Mesothelial cell of epicardium (in vitro differentiated cells): Measurements from ENCODE around the gene PBX4. TPM values are rescaled to one million over a fixed set of nuclear protein-coding genes. Genes with fewer than 3 reads are reported as not detected.
A peak's percentile ranks its signal among the peaks of the same experiment; 100 is the strongest.

ENCODE experiments used
- DNase-seq, 2 experiments: peaks; one replicate each; pipeline ENCODE4 v3.0.0; 2021; ENCODE audit warnings: low spot score in 2 of 2; ENCODE audit not compliant: unreplicated experiment in 2 of 2
- H3K27ac Mint-ChIP-seq: 2 replicates; pipeline ENCODE4 v1.8.0; 2021; ENCODE audit warnings: mixed read lengths
- H3K27me3 Mint-ChIP-seq: 2 replicates; pipeline ENCODE4 v1.8.0; 2021; ENCODE audit warnings: low read depth, mixed read lengths
- H3K36me3 Mint-ChIP-seq: 2 replicates; pipeline ENCODE4 v1.8.0; 2021; ENCODE audit warnings: mixed read lengths
- H3K4me1 Mint-ChIP-seq: 2 replicates; pipeline ENCODE4 v1.8.0; 2021; ENCODE audit warnings: mixed read lengths
- H3K4me3 Mint-ChIP-seq: 2 replicates; pipeline ENCODE4 v1.8.0; 2021; ENCODE audit warnings: mild to moderate bottlenecking, moderate library complexity, mixed read lengths
- H3K9me3 Mint-ChIP-seq: 2 replicates; pipeline ENCODE4 v1.8.0; 2021; ENCODE audit warnings: mixed read lengths
- total RNA-seq: library from RNA; stranded (reverse); gene quantifications from 3 replicates; pipeline ENCODE4 v1.2.1, GENCODE V29; 2021
- TF ChIP-seq, protein P1 (sequence below): fragments of 200-600 bp; sonication (generic); IDR thresholded peaks from one replicate; pipeline ENCODE4 v1.5.0; 2021; ENCODE audit warnings: antibody characterized with exemption; ENCODE audit not compliant: unreplicated experiment

The PBX4 gene
- total RNA-seq, 1 donor from 2014 or later = 12.8 TPM

GRCh38 chr19:19645233-19645870, 26.9 kb upstream of the PBX4 start:
- Mint-ChIP-seq H3K4me3 (no peak overlapping the region), H3K27ac (no peak overlapping the region), H3K9me3 (no peaks in the 10 kb centered on the region), H3K4me1 (peaks cover 14% of the 10 kb centered on the region), H3K36me3 (peaks cover 16% of the 10 kb centered on the region), H3K27me3 (no peaks in the 10 kb centered on the region)
- TF ChIP-seq, protein P1, sequence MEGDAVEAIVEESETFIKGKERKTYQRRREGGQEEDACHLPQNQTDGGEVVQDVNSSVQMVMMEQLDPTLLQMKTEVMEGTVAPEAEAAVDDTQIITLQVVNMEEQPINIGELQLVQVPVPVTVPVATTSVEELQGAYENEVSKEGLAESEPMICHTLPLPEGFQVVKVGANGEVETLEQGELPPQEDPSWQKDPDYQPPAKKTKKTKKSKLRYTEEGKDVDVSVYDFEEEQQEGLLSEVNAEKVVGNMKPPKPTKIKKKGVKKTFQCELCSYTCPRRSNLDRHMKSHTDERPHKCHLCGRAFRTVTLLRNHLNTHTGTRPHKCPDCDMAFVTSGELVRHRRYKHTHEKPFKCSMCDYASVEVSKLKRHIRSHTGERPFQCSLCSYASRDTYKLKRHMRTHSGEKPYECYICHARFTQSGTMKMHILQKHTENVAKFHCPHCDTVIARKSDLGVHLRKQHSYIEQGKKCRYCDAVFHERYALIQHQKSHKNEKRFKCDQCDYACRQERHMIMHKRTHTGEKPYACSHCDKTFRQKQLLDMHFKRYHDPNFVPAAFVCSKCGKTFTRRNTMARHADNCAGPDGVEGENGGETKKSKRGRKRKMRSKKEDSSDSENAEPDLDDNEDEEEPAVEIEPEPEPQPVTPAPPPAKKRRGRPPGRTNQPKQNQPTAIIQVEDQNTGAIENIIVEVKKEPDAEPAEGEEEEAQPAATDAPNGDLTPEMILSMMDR = no peak
- no peak for DNase-seq

DNA sequence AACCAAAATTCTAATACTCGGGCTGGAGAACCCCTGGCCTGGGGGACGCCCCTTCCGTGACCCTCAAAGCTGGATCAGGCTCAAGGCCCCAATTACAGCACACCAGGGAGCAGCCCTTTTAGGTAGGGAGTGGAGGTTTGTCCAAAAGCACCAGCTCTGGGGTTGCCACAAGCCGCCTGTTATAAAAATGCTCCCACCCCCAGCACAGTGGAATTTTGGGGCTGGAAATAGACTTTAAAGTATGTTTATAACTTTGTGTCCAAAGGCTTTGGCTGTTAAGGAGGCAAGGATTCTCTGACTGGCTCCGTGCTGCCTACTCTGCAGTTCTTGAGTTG, 25.5 kb upstream of the PBX4 start:
- Mint-ChIP-seq H3K4me3 (peak overlapping the region; percentile 96), H3K36me3 (peaks cover 8% of the 10 kb centered on the region), H3K27me3 (no peaks in the 10 kb centered on the region), H3K9me3 (no peaks in the 10 kb centered on the region), H3K4me1 (peaks cover 14% of the 10 kb centered on the region), H3K27ac (peak overlapping the region; percentile 88)
- TF ChIP-seq, protein P1 = peak; percentile 30
- DNase-seq = no peak

DNA sequence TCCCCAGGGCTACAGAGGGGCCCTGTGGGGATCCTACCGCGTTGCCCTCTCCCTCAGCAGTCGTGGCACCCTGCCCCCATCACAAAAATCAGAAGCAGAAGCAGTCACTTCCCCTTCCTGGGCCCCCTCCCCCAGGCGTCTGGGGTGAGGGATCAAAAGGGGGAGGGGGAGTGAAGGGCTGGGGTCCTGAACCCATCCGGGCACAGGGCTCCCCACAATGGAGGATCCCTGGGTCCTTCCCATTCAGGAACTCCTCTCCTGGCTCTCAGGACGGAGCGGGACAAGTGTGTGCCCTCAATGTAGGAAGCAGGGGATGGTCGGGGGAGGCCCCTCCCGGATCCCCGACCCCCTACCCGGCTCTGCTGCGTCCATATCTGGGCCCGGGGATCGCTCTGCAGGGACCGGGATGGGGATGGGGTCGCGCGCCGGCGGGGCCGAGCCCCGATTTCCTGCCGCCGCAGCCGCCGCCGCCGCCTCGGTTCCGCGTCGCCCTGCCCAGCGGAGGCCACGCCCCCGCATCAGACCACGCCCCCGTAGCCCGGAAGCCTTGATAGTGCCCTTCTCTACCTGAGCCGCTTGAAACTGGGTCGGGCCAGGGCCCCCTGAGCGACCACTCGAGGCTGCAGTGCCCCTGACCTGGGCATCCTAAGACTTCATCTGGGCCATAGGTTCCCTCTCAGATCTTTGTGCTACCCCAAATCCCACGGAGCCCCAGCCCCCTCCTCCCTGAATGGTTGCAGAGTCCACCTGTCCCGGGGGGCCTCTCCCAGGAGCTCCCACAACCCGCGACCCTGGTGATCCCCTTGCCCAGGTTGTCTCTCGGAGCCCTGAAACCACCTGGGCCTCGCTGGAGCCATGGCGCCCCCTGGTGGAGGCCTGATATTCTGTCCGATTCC, 24.9 kb upstream of the PBX4 start, which contains the start of gene GMIP:
Gene GMIP (minus strand): TSS at position 500 of the 896 bp plus-strand sequence. CDS start 128 bp downstream, at position 372.
- Mint-ChIP-seq H3K4me1 (peaks cover 14% of the 10 kb centered on the region), H3K4me3 (peak within 1 kb of the TSS; percentile 96), H3K36me3 (peaks cover 8% of the 10 kb centered on the region), H3K9me3 (no peaks in the 10 kb centered on the region), H3K27me3 (no peaks in the 10 kb centered on the region), H3K27ac (peak within 1 kb of the TSS; percentile 88)
- TF ChIP-seq, protein P1 = peak; percentile 96
- peak; percentile 65 to 87 for DNase-seq

DNA sequence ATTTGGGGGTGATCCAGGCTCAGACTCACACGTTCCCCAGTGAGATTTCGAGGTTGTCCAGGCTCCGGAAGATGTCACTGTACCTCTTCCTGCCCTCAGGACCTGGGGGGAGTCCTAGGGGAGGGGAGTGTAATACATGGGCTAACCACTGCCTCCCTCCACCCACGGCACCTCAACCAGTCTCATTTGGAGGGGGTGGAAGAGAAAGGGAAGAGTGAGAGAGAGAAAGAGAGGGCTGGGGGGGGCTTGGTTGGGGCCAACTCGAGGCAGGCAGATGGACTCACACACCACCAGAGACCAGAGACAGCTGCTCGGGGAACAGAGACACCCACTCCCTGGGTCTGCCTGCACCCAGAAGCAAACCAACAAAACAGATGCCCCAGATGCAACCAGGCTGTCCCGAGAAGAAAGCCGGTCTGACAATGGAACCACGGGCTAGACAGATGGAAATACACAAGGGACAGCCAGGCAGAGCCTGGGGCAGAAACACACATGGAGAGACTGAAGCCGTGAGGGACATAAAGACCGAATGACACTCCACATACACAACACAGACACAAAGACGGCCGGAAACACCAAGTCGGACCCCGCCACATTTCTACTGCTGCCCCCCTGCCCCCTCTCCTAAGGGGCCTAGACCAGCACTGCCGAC, 24.1 kb upstream of the PBX4 start:
- H3K4me1 Mint-ChIP-seq = peaks cover 14% of the 10 kb centered on the region
- H3K9me3 Mint-ChIP-seq = no peaks in the 10 kb centered on the region
- H3K27me3 Mint-ChIP-seq = no peaks in the 10 kb centered on the region
- no peak for DNase-seq
- H3K36me3 Mint-ChIP-seq = peaks cover 6% of the 10 kb centered on the region
- peak overlapping the region; percentile 73 for H3K27ac Mint-ChIP-seq
- H3K4me3 Mint-ChIP-seq = peak overlapping the region; percentile 96
- TF ChIP-seq, protein P1 = no peak

DNA sequence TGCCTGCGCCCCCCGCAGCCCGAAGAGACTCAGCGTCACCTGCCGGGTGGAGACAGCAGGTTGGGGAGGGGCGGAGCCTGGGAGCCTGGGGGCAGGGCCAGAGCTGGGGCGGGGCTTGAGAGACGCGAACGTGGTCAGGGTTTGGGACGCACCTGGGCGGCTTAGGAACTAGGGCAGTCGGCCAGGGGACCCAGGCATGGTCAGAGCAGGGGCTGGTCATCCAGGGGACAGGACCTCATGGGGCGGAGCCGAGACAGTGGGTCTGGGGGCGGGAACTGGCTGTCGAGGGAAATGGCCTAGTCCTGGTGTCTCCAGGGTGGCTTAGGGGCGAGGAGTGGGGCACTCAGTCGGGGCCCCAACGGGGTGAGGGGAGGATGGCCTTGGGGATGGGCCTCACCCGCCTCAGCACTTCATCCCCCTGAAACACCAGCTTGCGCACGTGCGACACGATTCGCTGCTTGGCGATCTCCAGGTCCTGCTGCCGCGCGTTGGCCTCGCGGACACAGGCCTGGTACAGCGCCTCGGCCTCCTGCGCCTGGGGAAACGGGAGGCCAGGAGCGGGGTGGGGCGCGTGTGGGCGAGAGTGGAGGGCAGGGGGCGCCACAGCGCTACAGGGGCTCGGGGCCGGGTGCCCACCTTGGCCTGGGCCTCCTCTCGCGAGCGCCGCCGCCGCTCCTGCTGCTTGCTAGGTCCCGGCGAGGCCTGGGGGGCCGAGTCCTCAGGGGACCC, 19.2 kb upstream of the PBX4 start:
- Mint-ChIP-seq H3K27me3 (no peaks in the 10 kb centered on the region), H3K4me1 (peaks cover 8% of the 10 kb centered on the region), H3K4me3 (no peak overlapping the region), H3K36me3 (peaks cover 20% of the 10 kb centered on the region), H3K27ac (no peak overlapping the region), H3K9me3 (no peaks in the 10 kb centered on the region)
- TF ChIP-seq, protein P1 = no peak
- no peak for DNase-seq
